GM18511 (cell line): Measurements from ENCODE around the gene GON4L.
"Not testable (repeated sequence)": the region's sequence is repeated elsewhere in the genome, so short reads cannot be mapped to it uniquely, and the experiment has no call there.

Source experiments
- ATAC-seq: cut with Tn5 transposase; IDR thresholded peaks from one replicate; pipeline ENCODE4 v1.9.1; 2021; ENCODE audit warnings: mild to moderate bottlenecking, moderate library complexity; ENCODE audit not compliant: unreplicated experiment

The GON4L gene, protein sequence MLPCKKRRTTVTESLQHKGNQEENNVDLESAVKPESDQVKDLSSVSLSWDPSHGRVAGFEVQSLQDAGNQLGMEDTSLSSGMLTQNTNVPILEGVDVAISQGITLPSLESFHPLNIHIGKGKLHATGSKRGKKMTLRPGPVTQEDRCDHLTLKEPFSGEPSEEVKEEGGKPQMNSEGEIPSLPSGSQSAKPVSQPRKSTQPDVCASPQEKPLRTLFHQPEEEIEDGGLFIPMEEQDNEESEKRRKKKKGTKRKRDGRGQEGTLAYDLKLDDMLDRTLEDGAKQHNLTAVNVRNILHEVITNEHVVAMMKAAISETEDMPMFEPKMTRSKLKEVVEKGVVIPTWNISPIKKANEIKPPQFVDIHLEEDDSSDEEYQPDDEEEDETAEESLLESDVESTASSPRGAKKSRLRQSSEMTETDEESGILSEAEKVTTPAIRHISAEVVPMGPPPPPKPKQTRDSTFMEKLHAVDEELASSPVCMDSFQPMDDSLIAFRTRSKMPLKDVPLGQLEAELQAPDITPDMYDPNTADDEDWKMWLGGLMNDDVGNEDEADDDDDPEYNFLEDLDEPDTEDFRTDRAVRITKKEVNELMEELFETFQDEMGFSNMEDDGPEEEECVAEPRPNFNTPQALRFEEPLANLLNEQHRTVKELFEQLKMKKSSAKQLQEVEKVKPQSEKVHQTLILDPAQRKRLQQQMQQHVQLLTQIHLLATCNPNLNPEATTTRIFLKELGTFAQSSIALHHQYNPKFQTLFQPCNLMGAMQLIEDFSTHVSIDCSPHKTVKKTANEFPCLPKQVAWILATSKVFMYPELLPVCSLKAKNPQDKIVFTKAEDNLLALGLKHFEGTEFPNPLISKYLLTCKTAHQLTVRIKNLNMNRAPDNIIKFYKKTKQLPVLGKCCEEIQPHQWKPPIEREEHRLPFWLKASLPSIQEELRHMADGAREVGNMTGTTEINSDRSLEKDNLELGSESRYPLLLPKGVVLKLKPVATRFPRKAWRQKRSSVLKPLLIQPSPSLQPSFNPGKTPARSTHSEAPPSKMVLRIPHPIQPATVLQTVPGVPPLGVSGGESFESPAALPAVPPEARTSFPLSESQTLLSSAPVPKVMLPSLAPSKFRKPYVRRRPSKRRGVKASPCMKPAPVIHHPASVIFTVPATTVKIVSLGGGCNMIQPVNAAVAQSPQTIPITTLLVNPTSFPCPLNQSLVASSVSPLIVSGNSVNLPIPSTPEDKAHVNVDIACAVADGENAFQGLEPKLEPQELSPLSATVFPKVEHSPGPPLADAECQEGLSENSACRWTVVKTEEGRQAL (N-terminal part only)

GRCh38 chr1:155856975-155857930 is at the start of gene GON4L:
GON4L (minus strand) TSS chr1:155857214; CDS start chr1:155853780, 3,434 bp downstream.
- peak; percentile 44 for ATAC-seq

DNA sequence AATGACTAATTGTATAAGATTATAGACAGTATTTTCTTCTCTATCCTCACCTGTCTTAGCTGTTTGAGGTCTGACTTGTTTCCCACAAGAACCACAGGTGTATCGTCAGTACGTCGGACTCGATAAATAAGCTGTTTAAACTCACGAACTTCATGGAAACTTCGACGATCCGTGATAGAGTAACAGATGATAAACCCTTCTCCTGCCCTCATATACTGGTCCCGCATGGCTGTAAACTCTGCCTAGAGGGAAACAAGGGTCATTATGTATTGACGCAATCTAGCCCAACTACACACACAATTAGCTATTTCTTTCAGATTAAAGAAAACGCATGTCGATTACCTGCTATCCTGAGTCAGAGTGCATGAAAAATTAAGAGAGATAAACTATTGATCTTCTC is 47.2 kb upstream of the GON4L start:
- no peak for ATAC-seq

DNA sequence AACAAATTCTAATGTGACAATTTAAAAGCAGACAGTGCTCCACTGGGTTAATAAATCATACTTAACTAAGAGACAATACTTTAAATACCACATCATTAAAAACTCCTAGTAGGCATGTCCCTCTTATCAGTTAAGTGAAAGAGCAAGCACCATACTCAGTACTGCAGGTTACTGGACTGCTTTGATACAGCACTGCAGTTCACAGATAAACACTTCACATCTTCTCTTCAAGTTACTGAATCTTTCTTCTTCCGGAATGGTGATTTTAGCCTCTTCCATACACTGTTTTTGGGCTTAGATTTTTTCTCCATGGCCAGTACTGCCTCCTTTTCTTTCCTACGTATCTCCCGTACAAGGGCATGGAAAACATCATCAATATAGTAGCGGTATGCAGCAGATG is 43.1 kb upstream of the GON4L start:
- no peak for ATAC-seq

GRCh38 chr1:155899683-155900082 is 42.7 kb upstream of the GON4L start:
- ATAC-seq: no peak

DNA sequence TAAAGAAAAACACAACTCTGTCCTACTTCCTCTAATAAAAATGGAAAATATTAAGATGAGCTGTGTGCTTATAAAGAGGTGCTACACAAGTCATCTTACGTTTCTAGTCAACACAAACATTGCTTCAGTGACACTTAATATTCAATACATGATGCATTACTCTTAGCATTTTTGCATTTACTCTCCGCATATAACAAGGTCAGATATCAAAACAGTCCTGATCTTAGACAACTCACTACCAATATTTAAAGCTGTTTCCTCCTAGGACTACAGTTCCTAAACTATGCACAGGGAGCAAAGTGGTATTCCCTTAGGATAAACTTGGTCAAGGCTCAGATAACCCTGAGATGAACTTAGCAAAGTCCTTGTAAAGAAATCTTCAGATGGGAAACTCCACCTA is 41.9 kb upstream of the GON4L start:
- no peak for ATAC-seq

DNA sequence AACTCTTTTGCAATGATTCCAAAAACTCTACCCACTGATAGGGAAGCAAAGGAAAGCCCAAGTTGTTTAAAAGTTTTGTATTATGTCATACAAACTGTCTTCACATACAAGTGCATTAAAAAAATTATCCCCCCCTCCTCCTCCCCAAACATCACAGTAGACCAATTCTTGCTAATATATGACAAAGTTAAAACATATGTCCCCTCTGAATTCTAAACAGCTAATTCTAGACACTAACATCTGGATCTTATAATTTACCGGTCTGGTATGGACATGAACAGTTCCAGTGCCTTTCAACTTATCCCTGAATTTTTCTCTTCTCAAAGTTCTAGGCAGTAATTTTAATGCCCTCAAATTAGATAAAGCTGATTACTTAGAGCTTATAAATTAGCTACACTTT is 40.7 kb upstream of the GON4L start:
- ATAC-seq: no peak

DNA sequence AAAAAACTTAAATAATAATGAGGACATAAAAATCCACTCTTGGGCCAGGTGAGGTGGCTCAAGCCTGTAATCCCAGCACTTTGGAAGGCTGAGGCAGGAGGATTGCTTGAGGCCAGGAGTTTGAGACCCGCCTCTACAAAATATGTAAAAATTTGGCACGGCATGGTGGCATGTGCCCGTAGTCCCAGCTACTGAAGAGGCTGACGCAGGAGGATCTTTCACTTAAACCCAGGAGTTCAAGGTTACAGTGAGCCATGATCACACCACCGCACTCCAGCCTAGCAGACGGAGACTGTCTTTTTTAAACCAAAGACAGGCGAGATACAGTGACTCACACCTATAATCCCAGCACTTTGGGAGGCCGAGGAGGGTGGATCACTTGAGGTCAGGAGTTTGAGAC is 39.5 kb upstream of the GON4L start:
- ATAC-seq: not testable (repeated sequence)

GRCh38 chr1:155895617-155896016 is 38.6 kb upstream of the GON4L start:
- ATAC-seq: not testable (repeated sequence)

GRCh38 chr1:155893389-155894142 is 36.6 kb upstream of the GON4L start:
- ATAC-seq: no peak

DNA sequence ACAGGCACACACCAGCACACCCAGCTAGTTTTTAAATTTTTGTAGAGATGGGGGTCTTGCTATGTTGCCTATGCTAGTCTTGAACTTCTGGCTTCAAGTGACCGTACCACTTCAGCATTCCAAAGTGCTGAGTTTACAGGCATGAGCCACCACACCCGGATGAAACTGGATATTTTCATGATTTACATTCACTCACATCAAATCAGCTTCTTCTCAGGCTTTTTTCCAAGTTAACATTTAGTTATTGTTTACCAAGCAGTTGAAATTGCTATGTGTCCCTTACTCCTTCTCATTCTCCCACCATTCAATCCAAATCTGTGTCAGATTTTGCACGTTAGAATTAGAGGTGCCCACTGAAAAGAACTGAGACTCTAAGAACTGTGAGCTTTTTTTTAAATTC is 35.8 kb upstream of the GON4L start:
- no peak for ATAC-seq

DNA sequence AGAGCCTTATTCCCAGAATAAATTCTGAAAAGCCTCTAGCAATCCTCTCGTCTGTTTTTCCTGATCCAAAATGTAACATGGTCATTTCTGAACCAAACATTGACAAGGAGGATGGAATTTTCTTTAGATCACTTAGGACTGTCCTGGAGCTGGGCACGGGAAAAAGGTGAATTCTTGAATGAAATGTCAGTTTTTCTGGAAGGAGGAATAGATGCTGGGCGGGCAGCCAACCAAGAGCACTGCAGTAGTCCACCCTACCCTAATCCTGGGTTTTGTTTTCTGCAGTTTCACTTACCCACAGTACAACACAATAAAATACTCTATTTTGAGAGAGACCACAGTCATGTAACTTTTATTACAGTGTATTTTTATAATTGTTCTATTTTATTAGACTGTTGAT is 33.2 kb upstream of the GON4L start:
- no peak for ATAC-seq

DNA sequence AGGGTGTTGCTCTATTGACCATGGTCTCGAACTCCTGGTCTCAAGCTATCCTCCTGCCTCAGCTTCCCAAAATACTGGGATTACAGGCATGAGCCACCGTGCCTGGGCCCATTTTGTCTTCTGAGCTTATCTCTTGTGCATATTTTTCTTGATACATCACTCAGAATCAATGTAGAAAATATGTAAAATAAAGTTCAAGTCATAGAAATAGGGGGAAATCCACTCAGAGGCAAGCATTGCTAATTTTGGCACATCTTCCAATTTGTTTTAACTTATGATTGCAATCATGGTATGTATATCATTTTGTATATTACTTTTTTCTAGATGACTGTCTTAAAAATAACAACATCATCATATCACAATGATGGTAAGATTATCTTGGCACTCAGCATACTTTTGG is 32.6 kb upstream of the GON4L start:
- ATAC-seq: no peak

DNA sequence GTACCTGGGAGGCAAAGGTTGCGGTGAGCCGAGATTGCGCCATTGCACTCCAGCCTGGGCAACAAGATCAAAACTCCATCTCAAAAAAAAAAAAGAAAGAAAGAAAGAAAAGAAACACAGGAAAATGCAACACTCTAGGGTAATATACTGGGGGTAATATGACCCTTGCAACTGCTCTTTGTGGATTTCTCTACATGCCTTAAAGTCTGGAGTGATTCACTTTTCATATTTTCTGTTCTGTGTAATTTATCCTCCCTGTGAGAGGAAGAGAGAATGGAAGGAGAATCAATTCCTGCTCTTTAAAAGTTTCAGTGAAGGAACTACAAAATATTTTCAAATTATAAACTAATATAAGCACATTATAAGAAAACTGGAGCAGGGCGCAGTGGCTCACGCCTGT is 31.5 kb upstream of the GON4L start:
- no peak for ATAC-seq

DNA sequence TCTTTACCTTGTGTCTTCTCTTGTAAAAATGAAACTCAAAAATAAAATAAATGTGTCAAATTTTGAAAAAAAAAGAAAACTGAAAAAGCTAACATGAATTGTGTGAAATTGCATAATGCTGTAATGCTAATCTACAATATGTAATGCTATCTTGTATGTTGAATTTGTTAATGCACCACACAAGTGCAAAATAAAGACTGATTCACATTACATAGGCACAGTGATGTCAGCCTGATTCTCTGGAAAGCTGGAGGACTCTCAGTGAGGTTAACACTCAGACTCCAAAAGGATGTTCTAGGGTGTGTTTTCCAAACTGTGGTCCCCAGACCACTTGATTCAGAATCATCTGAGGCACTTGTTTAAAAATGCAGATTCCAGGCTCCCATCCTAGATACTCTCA is 28.0 kb upstream of the GON4L start:
- no peak for ATAC-seq

DNA sequence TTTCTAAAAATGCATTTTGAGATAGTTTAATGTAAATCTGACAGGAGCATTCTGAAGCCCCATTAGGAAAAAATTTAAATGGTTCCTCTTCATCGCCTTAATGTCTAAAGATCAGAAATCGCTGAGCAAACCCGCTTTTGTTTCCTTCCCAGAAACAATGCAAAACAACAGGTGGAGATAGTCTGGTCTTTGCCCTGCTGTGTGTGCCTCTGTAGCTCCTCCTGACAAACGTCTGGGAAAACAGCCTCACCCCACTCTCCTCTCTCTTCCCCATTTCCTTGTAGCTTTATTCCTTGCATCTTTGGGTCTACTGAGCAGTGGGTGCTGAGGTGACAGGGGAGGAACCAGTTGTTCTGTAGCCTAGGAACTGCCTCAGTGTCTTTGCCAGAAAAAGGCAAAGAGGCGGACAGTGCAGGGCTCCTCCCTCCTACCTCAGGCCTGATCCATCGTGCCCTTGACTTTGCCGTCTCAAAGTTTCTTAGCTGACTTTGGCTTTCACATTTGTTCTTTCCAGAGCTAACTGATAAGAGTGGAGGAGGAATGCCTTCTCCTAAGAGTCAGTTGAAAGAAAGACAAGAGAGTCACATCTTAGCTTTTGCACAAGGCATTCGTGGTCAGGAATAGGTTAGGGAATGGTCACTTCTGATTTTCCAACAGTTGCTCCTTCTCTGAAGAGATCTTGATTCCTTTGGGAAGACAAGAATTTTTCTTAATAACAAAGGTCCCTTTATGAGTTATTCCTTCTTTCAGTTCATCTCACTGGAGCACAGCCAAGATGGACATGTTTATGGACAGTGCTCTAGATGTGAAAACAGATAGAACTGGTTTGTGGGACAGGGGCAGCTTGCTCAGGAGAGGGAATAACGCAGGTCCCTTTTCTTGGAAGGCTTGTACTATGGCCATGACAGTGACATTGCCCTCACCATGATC is 27.3 kb upstream of the GON4L start:
- ATAC-seq: no peak

DNA sequence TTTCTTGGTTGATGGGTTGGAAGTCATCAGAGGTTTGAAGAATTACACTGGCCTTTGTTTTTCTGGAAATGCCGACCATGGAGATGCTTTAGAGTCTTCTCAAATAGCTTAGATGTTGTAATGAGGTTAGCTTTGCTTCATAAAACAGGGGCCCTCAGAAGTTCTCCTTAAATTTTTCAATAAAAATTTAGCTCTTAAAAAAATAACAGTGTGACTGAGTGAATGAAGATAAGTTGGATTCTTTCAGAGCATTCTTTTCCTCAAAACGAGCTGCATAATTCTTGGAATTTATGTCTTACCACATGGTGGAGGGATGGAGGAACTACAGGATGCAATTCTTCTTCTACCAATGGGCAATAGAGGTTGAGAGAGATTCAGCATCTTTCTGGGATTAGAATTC is 25.8 kb upstream of the GON4L start:
- no peak for ATAC-seq

GRCh38 chr1:155882235-155882634 is 25.2 kb upstream of the GON4L start:
- no peak for ATAC-seq

DNA sequence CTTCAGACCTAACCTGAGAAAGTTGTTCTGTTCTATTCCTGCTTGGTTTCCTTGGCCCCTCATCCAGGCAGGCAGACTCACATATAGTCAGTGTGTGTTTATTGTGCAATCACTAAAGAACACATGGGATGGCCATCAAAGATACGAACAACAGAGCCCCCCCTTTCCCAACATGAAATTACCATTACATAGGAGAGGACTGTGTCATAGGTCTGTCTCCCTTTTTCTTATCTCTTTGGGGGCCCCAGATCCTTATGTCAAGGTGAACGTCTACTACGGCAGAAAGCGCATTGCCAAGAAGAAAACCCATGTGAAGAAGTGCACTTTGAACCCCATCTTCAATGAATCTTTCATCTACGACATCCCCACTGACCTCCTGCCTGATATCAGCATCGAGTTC is 23.9 kb upstream of the GON4L start:
- no peak for ATAC-seq
